Amniotic stem cell (primary cell): ENCODE data around the gene ASXL1.
"Not testable (repeated sequence)": the region's sequence is repeated elsewhere in the genome, so short reads cannot be mapped to it uniquely, and the experiment has no call there.

Source experiments
- DNase-seq: peaks from one replicate; lab custom pipeline; 2025; lab: John Stamatoyannopoulos, UW

The ASXL1 gene

GRCh38 chr20:32337937-32338661 is 20.0 kb upstream of the ASXL1 start:
- DNase-seq = no peak

- DNase-seq = no peak
Measured at GRCh38 chr20:32338665-32339064, 19.5 kb upstream of the ASXL1 start.

- no peak for DNase-seq
Measured at GRCh38 chr20:32339116-32339515, 19.0 kb upstream of the ASXL1 start.

GRCh38 chr20:32341053-32341452 is 17.1 kb upstream of the ASXL1 start:
- DNase-seq = not testable (repeated sequence)

GRCh38 chr20:32343439-32343838 is 14.7 kb upstream of the ASXL1 start:
- no peak for DNase-seq

GRCh38 chr20:32344835-32345506 is 13.2 kb upstream of the ASXL1 start:
- DNase-seq = no peak

GRCh38 chr20:32348207-32348606 is 9.9 kb upstream of the ASXL1 start:
- no peak for DNase-seq

- DNase-seq = no peak
Measured at GRCh38 chr20:32350421-32350820, 7.7 kb upstream of the ASXL1 start.

- DNase-seq = no peak
Measured at GRCh38 chr20:32352121-32352720, 5.9 kb upstream of the ASXL1 start.

- no peak for DNase-seq
Measured at GRCh38 chr20:32353848-32354496, 4.2 kb upstream of the ASXL1 start.

- DNase-seq = no peak
Measured at GRCh38 chr20:32354592-32355416, 3.3 kb upstream of the ASXL1 start.

GRCh38 chr20:32355417-32355841 is 2.7 kb upstream of the ASXL1 start:
- DNase-seq = no peak

- not testable (repeated sequence) for DNase-seq
Measured at GRCh38 chr20:32355907-32356621, 2.1 kb upstream of the ASXL1 start.

GRCh38 chr20:32356622-32357374 is 1.3 kb upstream of the ASXL1 start:
- no peak for DNase-seq

- DNase-seq = no peak
Measured at GRCh38 chr20:32357375-32357868, 709 bp upstream of the ASXL1 start.

GRCh38 chr20:32358632-32358882 is 426 bp downstream of the ASXL1 start:
- no peak for DNase-seq

GRCh38 chr20:32358883-32359632 is 927 bp downstream of the ASXL1 start:
- DNase-seq = no peak

- no peak for DNase-seq
Measured at GRCh38 chr20:32359633-32360332, 1.7 kb downstream of the ASXL1 start.

- DNase-seq = no peak
Measured at GRCh38 chr20:32360333-32360634, 2.2 kb downstream of the ASXL1 start.
